ENCODE results near the gene ANKRD22.

Gene ANKRD22

GRCh38 chr10:88793712-88794299 lies 57.8 kb downstream of the ANKRD22 start:
- DNase-seq = no peak

- DNase-seq = no peak
Observed at GRCh38 chr10:88792661-88793060, 59.0 kb downstream of the ANKRD22 start.

GRCh38 chr10:88791924-88792323 lies 59.7 kb downstream of the ANKRD22 start:
- DNase-seq = no peak

GRCh38 chr10:88788924-88789323 lies 62.7 kb downstream of the ANKRD22 start:
- no peak for DNase-seq

- DNase-seq = no peak
Observed at GRCh38 chr10:88787463-88787862, 64.2 kb downstream of the ANKRD22 start.

- DNase-seq = no peak
Observed at GRCh38 chr10:88786032-88786770, 65.4 kb downstream of the ANKRD22 start.

GRCh38 chr10:88783724-88784123 lies 67.9 kb downstream of the ANKRD22 start:
- no peak for DNase-seq

- DNase-seq = no peak
Observed at GRCh38 chr10:88782222-88782621, 69.4 kb downstream of the ANKRD22 start.

- DNase-seq = no peak
Observed at GRCh38 chr10:88781206-88781605, 70.4 kb downstream of the ANKRD22 start.

All from NCI-H187 (cell line).